Stimulated activated naive CD8-positive, alpha-beta T cell treated with anti-CD3 and anti-CD28 coated beads, Interleukin-15, Interleukin-2, amounts not matched to agents 100 ng/mL and 50 ng/mL, for 24 hours (primary cell): ENCODE results near the gene PRPF39.
A peak's percentile ranks its signal among the peaks of the same experiment; 100 is the strongest.

Source experiments
- H3K27ac Mint-ChIP-seq: one replicate; pipeline ENCODE4 v1.8.0; 2021; ENCODE audit warnings: mild to moderate bottlenecking, mixed read lengths
- H3K27me3 Mint-ChIP-seq: one replicate; pipeline ENCODE4 v1.8.0; 2021; ENCODE audit warnings: mixed read lengths
- H3K36me3 Mint-ChIP-seq: one replicate; pipeline ENCODE4 v1.8.0; 2021; ENCODE audit warnings: low read depth, mixed read lengths
- H3K4me1 Mint-ChIP-seq: one replicate; pipeline ENCODE4 v1.8.0; 2021; ENCODE audit warnings: low read depth, mixed read lengths
- H3K4me3 Mint-ChIP-seq: one replicate; pipeline ENCODE4 v1.8.0; 2021; ENCODE audit warnings: mild to moderate bottlenecking, mixed read lengths
- H3K9me3 Mint-ChIP-seq: one replicate; pipeline ENCODE4 v1.8.0; 2021; ENCODE audit warnings: mixed read lengths

PRPF39 gene

GRCh38 chr14:45104561-45104960 is 20.6 kb downstream of the PRPF39 start:
- Mint-ChIP-seq H3K27ac (no peak overlapping the region), H3K9me3 (no peaks in the 10 kb centered on the region), H3K4me3 (no peak overlapping the region), H3K4me1 (peaks cover 4% of the 10 kb centered on the region), H3K27me3 (no peaks in the 10 kb centered on the region), H3K36me3 (peaks cover 76% of the 10 kb centered on the region)

DNA sequence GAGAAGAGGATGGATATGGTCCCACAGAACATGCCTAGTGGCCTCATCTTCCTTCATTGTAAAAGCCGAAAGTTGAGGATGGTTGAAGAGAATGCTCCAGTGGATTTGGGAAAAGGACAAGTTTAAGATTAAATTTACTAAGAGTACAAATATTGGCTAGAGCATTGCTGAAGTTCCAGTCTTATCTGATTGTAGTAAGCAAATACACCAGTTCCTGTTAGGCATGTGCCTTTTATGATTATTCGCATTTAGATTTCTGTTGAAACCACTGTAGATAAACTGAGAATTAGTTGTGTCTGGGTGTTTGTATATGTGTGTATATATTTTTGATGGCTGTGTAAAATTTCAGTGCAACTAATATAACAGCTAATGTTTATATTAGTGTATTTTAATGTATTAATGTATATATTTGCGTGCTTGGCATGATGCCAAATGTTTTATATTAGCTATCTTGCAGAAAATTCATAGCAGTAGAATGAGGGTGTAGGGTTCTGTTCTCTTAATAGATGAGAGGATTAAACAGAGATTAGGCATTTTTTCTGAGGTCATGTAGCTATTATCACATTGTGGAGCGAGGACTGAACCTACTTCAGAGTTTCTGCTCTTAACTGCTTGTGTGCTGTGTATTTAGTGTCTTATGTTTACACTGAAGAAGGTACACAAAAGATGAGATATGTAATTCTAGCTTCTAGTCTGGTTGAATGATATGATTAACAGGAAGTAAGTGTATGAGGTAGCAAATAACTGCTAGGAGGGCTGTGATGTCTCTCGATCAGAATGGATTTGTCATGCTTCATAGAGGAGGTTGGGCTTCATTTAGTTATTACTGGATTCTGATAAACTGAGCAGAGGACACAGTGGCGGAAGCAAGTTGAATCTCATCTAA is 29.2 kb downstream of the PRPF39 start:
- Mint-ChIP-seq H3K4me1 (peaks cover 21% of the 10 kb centered on the region), H3K27ac (peak overlapping the region; percentile 81), H3K9me3 (no peaks in the 10 kb centered on the region), H3K36me3 (peaks cover 64% of the 10 kb centered on the region), H3K4me3 (no peak overlapping the region), H3K27me3 (no peaks in the 10 kb centered on the region)

DNA sequence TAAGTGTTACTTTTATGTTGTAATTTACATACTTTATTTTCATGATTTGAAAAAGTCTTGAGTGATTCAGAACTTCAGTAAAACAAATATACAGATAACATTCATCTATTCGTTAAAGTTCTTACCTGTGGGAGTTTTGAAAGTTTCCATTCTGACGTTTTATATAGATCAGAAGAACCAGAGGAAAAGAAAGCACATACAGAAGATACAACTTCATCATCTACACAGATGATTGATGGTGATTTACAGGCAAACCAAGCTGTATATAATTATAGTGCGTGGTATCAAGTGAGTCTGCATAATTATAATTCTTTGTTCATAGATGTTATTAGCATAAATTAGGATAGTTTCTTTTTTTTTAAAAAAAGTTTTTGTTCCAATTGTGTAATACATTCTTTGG is 30.4 kb downstream of the PRPF39 start:
- H3K9me3 Mint-ChIP-seq: no peaks in the 10 kb centered on the region
- H3K4me1 Mint-ChIP-seq: peaks cover 21% of the 10 kb centered on the region
- H3K27me3 Mint-ChIP-seq: no peaks in the 10 kb centered on the region
- H3K27ac Mint-ChIP-seq: peak overlapping the region; percentile 65
- no peak overlapping the region for H3K4me3 Mint-ChIP-seq
- peaks cover 63% of the 10 kb centered on the region for H3K36me3 Mint-ChIP-seq

- H3K36me3 Mint-ChIP-seq: peaks cover 66% of the 10 kb centered on the region
- H3K4me3 Mint-ChIP-seq: no peak overlapping the region
- H3K9me3 Mint-ChIP-seq: no peaks in the 10 kb centered on the region
- no peaks in the 10 kb centered on the region for H3K27me3 Mint-ChIP-seq
- no peak overlapping the region for H3K27ac Mint-ChIP-seq
- peaks cover 17% of the 10 kb centered on the region for H3K4me1 Mint-ChIP-seq
Observed at GRCh38 chr14:45118594-45118993, 34.7 kb downstream of the PRPF39 start.

- H3K36me3 Mint-ChIP-seq: peaks cover 64% of the 10 kb centered on the region
Observed at GRCh38 chr14:45120096-45120495, 36.2 kb downstream of the PRPF39 start.

DNA sequence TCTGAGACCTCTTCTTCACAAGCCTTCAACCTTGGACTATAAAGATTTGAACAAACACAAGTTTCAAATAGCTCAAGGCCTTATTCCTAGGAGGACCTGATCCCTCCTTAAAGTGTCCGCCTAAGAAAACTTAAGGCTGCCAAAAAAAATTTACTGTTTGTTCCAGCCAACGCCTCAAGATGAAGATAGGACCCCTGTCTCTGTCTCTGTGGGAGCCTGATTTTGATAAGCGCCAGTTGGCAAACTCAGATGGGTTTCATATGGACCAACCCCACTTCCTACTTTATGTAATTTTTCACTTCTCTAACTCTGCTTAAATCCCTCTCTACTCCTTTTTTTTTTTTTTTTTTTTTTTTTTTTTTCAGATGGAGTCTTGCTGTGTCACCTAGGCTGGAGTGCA is 39.4 kb downstream of the PRPF39 start:
- Mint-ChIP-seq H3K9me3 (no peaks in the 10 kb centered on the region), H3K27ac (no peak overlapping the region), H3K27me3 (no peaks in the 10 kb centered on the region), H3K4me3 (no peak overlapping the region), H3K4me1 (peaks cover 4% of the 10 kb centered on the region), H3K36me3 (peaks cover 67% of the 10 kb centered on the region)

More at GRCh38 chr14:45120096-45120495, 36.2 kb downstream of the PRPF39 start:
- no peaks in the 10 kb centered on the region for H3K27me3 Mint-ChIP-seq
- H3K4me1 Mint-ChIP-seq: peaks cover 7% of the 10 kb centered on the region
- no peak overlapping the region for H3K4me3 Mint-ChIP-seq
- no peak overlapping the region for H3K27ac Mint-ChIP-seq
- no peaks in the 10 kb centered on the region for H3K9me3 Mint-ChIP-seq

DNA sequence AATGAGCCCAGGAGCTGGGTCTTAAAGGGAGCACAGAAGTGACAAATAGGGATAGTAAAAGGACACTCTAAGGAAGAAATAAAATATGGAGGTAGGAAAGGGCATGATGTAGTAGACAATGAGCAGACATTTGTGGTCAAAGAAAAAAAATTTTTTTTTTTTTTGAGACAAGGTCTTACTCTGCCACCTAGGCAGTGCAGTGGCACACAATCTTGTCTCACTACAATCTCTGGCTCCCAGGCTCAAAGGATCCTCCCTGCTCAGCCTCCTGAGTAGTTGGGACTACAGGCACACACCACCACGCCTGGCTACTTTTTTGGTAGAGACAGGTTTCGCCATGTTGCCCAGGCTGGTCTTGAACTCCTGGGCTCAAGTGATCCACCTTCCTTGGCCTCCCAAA is 41.8 kb downstream of the PRPF39 start:
- Mint-ChIP-seq H3K4me3 (no peak overlapping the region), H3K27ac (peak overlapping the region; percentile 42), H3K27me3 (no peaks in the 10 kb centered on the region), H3K36me3 (peaks cover 56% of the 10 kb centered on the region), H3K9me3 (no peaks in the 10 kb centered on the region), H3K4me1 (peaks cover 9% of the 10 kb centered on the region)

DNA sequence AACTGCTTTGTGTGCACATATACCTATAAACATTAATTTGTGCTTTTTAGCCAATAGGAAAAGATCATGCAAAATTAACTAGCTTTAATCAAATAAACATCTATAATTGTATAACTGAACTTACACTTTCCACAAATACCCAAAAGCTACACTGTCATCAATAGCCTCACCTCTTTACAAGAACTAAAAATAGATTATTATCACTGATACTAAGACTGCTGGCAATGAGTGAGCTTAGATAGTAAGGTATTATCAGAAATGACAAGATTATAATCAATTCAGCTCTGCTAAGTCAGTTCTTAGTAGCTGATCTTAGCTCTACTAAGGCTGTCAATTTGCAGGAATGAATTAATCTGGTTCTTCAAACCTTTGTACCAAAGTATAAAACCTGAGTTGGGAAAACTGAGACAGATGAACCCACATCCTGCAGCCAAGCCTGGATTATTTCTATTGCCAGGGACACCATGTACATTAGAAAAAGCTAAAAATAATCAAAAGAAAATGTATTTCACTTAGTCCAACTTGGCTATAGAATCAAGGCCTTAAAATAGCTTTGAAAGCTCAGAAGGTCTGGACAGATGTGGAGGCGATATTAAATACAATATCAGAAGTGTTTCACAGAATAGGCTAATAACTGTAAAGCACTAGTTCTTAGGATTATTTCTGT is 45.2 kb downstream of the PRPF39 start:
- Mint-ChIP-seq H3K27me3 (no peaks in the 10 kb centered on the region), H3K4me1 (peaks cover 25% of the 10 kb centered on the region), H3K9me3 (no peaks in the 10 kb centered on the region), H3K4me3 (no peak overlapping the region), H3K27ac (no peak overlapping the region), H3K36me3 (peaks cover 33% of the 10 kb centered on the region)

GRCh38 chr14:45133683-45134050 is 49.8 kb downstream of the PRPF39 start:
- Mint-ChIP-seq H3K4me1 (peaks cover 35% of the 10 kb centered on the region), H3K27me3 (no peaks in the 10 kb centered on the region), H3K27ac (peak overlapping the region; percentile 96), H3K36me3 (peaks cover 8% of the 10 kb centered on the region), H3K9me3 (no peaks in the 10 kb centered on the region), H3K4me3 (peak overlapping the region; percentile 97)

DNA sequence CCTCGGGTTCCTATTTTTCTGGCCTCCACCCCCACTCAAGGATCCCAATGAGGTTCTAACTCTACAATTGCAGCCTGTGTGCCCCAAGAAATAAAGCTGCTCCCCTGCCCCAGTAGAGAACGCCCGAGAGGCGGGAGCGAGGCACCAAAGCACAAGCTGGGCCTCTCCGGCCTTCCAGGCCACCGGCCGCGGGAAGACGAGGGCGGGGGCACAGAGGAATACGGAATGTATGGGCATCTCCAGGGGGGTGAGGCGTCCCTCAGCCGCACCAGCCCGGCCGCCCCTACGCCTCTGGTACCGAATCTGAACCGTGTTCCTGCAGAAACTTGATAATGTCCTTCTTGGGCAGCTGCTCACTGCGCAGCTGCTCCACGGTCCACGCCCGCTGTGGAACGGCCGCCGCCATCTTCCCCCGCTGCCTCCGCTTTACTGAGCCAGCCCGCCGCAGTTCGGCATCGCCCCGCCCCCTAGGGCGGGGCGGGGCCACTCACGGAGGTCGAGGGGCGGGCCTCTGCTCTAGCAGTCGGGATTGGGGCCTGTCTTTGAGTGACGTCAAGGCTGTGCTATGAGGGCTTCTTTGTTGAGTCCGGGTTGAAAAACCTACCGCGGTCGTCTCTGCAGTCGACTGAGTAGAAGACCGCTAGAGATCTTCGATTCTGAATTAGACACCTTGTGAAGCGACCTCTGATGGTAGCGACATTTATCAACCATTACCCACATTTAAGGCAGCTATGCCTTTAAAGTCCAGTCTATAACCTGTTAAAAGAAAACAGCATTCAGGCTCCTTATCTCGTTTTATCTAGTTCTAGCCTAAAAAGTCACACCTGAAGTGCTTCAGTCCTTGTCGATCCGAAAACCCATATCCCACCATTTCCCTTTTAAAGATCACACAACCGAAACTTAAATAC is 50.4 kb downstream of the PRPF39 start, which contains the start of gene FKBP3:
TSS of gene FKBP3 (minus strand) at position 431 of the 908 bp plus-strand sequence. CDS start at position 406, 25 bp downstream.
- H3K4me3 Mint-ChIP-seq: peak within 1 kb of the TSS; percentile 97
- peaks cover 8% of the 10 kb centered on the region for H3K36me3 Mint-ChIP-seq
- H3K27me3 Mint-ChIP-seq: no peaks in the 10 kb centered on the region
- H3K27ac Mint-ChIP-seq: peak within 1 kb of the TSS; percentile 96
- H3K4me1 Mint-ChIP-seq: peaks cover 41% of the 10 kb centered on the region
- no peaks in the 10 kb centered on the region for H3K9me3 Mint-ChIP-seq

GRCh38 chr14:45135156-45135555 is 51.2 kb downstream of the PRPF39 start:
- Mint-ChIP-seq H3K9me3 (no peaks in the 10 kb centered on the region), H3K4me1 (peaks cover 40% of the 10 kb centered on the region), H3K27me3 (no peaks in the 10 kb centered on the region), H3K4me3 (peak overlapping the region; percentile 97), H3K27ac (peak overlapping the region; percentile 94), H3K36me3 (peaks cover 5% of the 10 kb centered on the region)

DNA sequence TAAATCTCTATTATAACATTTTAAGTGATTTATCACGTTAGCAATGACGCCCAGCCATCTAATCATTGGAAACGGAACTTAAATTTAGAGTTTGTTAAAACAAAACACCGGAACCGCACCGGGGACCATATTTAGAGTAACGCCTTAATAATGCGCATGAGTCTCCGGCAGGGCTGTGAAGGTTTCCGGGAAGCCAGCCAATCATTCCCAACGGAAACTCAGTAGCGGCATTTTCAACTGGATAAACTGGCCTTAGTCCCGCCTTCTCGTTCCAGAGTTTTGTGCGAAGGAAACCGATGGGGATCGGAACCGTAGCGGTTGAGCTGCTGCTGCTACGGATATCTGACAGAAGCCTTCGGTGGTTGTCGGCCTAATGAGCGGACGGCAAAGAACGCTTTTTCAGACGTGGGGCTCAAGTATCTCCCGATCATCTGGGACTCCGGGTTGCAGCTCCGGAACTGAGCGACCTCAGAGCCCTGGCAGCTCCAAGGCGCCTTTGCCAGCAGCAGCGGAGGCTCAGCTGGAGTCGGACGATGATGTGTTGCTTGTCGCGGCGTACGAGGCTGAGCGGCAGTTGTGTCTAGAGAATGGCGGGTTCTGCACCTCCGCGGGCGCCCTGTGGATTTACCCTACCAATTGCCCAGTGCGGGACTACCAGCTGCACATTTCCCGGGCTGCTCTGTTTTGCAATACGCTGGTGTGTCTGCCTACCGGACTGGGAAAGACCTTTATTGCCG is 51.9 kb downstream of the PRPF39 start, which contains the start of gene FANCM:
TSS of gene FANCM (plus strand) at position 272 of the 737 bp plus-strand sequence. CDS start at position 374, 102 bp downstream.
- Mint-ChIP-seq H3K4me1 (peaks cover 43% of the 10 kb centered on the region), H3K36me3 (peaks cover 11% of the 10 kb centered on the region), H3K27me3 (no peaks in the 10 kb centered on the region), H3K9me3 (no peaks in the 10 kb centered on the region), H3K4me3 (peak within 1 kb of the TSS; percentile 97), H3K27ac (peak within 1 kb of the TSS; percentile 94)

- Mint-ChIP-seq H3K27me3 (no peaks in the 10 kb centered on the region), H3K27ac (peak overlapping the region; percentile 94), H3K4me1 (peaks cover 43% of the 10 kb centered on the region), H3K9me3 (no peaks in the 10 kb centered on the region), H3K4me3 (peak overlapping the region; percentile 97), H3K36me3 (peaks cover 11% of the 10 kb centered on the region)
Observed at GRCh38 chr14:45136399-45136798, 52.5 kb downstream of the PRPF39 start.

- no peak overlapping the region for H3K27ac Mint-ChIP-seq
- peaks cover 32% of the 10 kb centered on the region for H3K4me1 Mint-ChIP-seq
- H3K36me3 Mint-ChIP-seq: peaks cover 29% of the 10 kb centered on the region
- no peak overlapping the region for H3K4me3 Mint-ChIP-seq
- no peaks in the 10 kb centered on the region for H3K9me3 Mint-ChIP-seq
- no peaks in the 10 kb centered on the region for H3K27me3 Mint-ChIP-seq
Observed at GRCh38 chr14:45140661-45141187, 56.8 kb downstream of the PRPF39 start.
